Upper lobe of left lung (tissue), 4 donors: Measurements from ENCODE around the gene ITGA1.

ENCODE experiments used
- EP300 ChIP-seq, 4 donors: sonication (generic); formaldehyde crosslinking; IDR thresholded peaks; one replicate each; pipeline ENCODE4 v1.5.1; 2017; ENCODE audit warnings: antibody characterized with exemption in 4 of 4, control low read depth in 2 of 4
- TF ChIP-seq, protein P1 (sequence below), 6 experiments: fragments of 450-650 bp in 4 of 6; fragments of 200-600 bp in 2 of 6; sonication (generic) in 2 of 6; IDR thresholded peaks; one replicate each; pipeline ENCODE4 v1.5.1; 2016 to 2019; ENCODE audit warnings: antibody characterized with exemption in 6 of 6

DNA sequence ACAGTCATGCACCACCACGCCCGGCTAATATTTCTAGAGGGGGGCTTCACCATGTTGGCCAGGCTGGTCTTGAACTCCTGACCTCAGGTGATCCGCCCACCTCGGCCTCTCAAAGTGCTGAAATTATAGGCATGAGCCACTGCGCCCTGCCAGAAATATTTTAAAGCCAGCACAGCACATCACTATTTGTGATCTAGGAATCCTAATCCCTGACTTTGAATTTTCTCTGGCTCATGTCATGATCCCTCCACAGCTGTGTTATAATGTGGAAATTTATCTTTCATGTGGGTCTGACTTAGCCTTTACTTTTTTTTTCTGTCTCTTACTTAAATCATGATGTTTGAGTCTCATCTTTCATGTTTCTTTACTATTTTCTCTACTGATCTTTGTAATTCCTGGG lies 18.7 kb upstream of the ITGA1 start:
- TF ChIP-seq EP300 (IDR thresholded peaks at IDR 0.05): no peak
- TF ChIP-seq, protein P1, sequence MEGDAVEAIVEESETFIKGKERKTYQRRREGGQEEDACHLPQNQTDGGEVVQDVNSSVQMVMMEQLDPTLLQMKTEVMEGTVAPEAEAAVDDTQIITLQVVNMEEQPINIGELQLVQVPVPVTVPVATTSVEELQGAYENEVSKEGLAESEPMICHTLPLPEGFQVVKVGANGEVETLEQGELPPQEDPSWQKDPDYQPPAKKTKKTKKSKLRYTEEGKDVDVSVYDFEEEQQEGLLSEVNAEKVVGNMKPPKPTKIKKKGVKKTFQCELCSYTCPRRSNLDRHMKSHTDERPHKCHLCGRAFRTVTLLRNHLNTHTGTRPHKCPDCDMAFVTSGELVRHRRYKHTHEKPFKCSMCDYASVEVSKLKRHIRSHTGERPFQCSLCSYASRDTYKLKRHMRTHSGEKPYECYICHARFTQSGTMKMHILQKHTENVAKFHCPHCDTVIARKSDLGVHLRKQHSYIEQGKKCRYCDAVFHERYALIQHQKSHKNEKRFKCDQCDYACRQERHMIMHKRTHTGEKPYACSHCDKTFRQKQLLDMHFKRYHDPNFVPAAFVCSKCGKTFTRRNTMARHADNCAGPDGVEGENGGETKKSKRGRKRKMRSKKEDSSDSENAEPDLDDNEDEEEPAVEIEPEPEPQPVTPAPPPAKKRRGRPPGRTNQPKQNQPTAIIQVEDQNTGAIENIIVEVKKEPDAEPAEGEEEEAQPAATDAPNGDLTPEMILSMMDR (IDR thresholded peaks at IDR 0.05): no peak
